Measurements from ENCODE around the gene ZNF239.

DNA sequence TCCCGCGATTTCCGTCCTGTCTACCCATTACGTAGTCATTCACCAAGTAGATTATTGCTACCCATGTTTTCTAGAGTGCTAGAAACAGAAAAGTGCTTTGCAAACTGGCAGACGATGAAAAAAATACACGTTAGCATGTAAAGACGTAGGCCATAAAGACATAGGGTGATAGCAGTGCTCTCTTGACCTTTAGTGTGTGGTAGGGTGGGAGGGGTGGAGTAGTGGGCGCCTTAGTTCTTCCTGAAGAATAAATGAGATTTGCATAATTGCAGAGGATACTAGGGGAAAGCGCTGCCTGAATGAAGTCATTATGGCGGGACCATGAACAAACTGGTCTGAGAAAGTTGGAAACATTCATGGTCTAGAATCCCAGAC, 32.8 kb upstream of the ZNF239 start:
- TF ChIP-seq, protein P1, sequence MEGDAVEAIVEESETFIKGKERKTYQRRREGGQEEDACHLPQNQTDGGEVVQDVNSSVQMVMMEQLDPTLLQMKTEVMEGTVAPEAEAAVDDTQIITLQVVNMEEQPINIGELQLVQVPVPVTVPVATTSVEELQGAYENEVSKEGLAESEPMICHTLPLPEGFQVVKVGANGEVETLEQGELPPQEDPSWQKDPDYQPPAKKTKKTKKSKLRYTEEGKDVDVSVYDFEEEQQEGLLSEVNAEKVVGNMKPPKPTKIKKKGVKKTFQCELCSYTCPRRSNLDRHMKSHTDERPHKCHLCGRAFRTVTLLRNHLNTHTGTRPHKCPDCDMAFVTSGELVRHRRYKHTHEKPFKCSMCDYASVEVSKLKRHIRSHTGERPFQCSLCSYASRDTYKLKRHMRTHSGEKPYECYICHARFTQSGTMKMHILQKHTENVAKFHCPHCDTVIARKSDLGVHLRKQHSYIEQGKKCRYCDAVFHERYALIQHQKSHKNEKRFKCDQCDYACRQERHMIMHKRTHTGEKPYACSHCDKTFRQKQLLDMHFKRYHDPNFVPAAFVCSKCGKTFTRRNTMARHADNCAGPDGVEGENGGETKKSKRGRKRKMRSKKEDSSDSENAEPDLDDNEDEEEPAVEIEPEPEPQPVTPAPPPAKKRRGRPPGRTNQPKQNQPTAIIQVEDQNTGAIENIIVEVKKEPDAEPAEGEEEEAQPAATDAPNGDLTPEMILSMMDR (IDR thresholded peaks at IDR 0.05), result no peak
- no peak for TF ChIP-seq POLR2A (IDR thresholded peaks at IDR 0.05)
